ENCODE data around the gene ZNF236.

DNA sequence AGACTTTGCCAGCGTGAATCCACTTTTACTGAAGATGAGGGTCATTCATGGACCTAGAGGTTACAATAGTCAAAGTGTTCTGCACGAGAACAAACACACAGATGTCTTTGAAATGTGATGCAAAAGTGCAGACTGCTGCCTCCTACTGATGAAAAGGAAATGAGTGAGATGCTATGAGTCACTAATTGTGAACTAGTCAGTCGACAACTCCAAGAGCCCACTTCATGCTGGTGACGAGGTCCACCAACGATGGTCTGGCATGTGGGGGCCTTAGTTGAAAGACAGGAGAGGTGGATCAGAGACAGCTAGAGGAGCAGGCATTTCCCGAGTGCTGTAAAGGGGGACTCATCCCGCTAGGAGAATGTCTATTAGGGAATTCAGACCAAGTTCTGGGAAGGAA lies 17.1 kb upstream of the ZNF236 start:
- TF ChIP-seq, protein P1, sequence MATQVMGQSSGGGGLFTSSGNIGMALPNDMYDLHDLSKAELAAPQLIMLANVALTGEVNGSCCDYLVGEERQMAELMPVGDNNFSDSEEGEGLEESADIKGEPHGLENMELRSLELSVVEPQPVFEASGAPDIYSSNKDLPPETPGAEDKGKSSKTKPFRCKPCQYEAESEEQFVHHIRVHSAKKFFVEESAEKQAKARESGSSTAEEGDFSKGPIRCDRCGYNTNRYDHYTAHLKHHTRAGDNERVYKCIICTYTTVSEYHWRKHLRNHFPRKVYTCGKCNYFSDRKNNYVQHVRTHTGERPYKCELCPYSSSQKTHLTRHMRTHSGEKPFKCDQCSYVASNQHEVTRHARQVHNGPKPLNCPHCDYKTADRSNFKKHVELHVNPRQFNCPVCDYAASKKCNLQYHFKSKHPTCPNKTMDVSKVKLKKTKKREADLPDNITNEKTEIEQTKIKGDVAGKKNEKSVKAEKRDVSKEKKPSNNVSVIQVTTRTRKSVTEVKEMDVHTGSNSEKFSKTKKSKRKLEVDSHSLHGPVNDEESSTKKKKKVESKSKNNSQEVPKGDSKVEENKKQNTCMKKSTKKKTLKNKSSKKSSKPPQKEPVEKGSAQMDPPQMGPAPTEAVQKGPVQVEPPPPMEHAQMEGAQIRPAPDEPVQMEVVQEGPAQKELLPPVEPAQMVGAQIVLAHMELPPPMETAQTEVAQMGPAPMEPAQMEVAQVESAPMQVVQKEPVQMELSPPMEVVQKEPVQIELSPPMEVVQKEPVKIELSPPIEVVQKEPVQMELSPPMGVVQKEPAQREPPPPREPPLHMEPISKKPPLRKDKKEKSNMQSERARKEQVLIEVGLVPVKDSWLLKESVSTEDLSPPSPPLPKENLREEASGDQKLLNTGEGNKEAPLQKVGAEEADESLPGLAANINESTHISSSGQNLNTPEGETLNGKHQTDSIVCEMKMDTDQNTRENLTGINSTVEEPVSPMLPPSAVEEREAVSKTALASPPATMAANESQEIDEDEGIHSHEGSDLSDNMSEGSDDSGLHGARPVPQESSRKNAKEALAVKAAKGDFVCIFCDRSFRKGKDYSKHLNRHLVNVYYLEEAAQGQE (IDR thresholded peaks at IDR 0.05; ENCODE audit: insufficient read depth in 1 of 2, low read depth in 2 of 2, low read length in 2 of 2), result no peak
- TF ChIP-seq POLR2AphosphoS5 (IDR thresholded peaks at IDR 0.05; ENCODE audit: low read depth, low read length) (no peak), SIN3A (IDR thresholded peaks at IDR 0.05; ENCODE audit: borderline replicate concordance, insufficient read depth, low read length) (no peak)
